HG02642 (cell line): ENCODE results near the gene SFR1.
"Not testable (repeated sequence)": the region's sequence is repeated elsewhere in the genome, so short reads cannot be mapped to it uniquely, and the experiment has no call there.

Experiments used
- ATAC-seq: cut with Tn5 transposase; IDR thresholded peaks from one replicate; pipeline ENCODE4 v1.9.1; 2021; ENCODE audit warnings: mild to moderate bottlenecking; ENCODE audit not compliant: unreplicated experiment, poor library complexity

Gene SFR1

DNA sequence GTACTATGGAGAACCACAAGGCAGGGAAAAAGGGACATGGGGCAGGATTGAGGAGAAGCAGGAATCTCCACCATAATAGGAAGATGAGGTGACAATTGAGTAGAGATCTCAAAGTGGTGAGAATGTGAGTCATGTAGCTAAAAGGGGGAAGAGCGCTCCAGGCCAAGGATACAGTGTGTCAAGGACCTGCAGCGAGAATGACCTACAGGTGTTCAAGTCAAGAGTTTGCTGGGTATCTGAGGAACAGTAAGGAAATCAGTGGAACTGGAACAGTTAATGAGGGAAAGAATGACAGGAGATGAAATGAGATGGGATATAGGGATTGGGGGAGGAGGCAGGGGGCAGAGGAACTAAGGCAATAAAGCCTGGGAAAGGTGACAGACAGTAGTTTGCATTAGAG, 33.6 kb downstream of the SFR1 start:
- no peak for ATAC-seq

DNA sequence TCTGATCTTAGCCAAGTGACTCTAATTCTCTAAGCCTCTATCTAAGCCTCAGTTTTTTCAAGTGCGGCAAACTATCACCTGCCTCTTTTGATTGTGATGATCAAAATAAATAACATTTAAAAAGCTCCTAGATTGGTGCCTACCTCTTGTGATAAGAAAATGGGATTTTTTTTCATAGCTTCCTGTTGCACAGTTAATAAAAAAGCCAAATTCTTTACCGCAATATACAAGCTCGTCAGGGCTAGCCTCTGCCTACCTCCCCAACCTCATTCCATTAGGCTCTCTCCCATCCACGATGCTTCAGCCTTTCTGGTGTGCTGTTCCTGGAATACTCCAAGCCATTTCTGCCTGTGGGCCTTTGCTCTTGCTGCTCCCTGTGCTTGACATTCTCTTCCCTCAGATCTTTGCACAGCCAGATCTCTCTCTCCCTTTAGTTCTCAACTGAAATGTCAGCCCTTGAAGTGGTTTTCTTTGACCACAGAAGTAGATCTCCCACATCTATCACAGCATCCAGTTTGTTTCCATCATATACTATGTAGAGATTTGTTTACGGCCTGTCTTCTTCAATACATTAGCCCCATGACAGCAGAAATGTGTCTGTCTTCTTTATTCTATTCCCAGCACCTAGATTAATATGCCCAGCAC, 48.8 kb downstream of the SFR1 start:
- no peak for ATAC-seq

DNA sequence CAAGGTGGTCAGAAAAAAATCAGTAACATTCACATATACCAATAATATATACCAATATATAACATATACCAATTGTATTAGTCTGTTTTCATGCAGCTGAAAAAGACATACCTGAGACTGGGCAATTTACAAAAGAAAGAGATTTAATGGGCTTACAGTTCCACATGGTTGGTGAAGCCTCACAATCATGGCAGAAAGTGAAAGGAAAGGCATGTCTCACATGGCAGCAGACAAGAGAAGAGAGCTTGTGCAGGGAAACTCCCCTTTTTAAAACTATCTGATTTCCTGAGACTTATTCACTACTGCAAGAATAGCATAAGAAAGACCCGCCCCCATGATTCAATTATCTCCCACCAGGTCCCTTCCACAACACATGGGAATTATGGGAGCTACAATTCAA, 52.2 kb downstream of the SFR1 start:
- not testable (repeated sequence) for ATAC-seq
